ENCODE data around the gene RNU5B-1.

The RNU5B-1 gene

GRCh38 chr15:65328506-65329287 is 24.2 kb downstream of the RNU5B-1 start:
- DNase-seq (ENCODE audit: low read depth), result no peak

GRCh38 chr15:65329288-65329983 is 25.0 kb downstream of the RNU5B-1 start:
- DNase-seq (ENCODE audit: low read depth), result no peak

GRCh38 chr15:65329984-65330735 is 25.7 kb downstream of the RNU5B-1 start:
- DNase-seq (ENCODE audit: low read depth), result no peak

GRCh38 chr15:65330934-65331645 is 26.6 kb downstream of the RNU5B-1 start:
- DNase-seq (ENCODE audit: low read depth), result no peak

GRCh38 chr15:65331811-65332210 is 27.3 kb downstream of the RNU5B-1 start:
- no peak for DNase-seq (ENCODE audit: low read depth)

- no peak for DNase-seq (ENCODE audit: low read depth)
Measured at GRCh38 chr15:65332391-65333147, 28.1 kb downstream of the RNU5B-1 start.

GRCh38 chr15:65333148-65333820 is 28.8 kb downstream of the RNU5B-1 start:
- no peak for DNase-seq (ENCODE audit: low read depth)

- DNase-seq (ENCODE audit: low read depth), result no peak
Measured at GRCh38 chr15:65333856-65334255, 29.4 kb downstream of the RNU5B-1 start.

- DNase-seq (ENCODE audit: low read depth), result no peak
Measured at GRCh38 chr15:65334586-65335231, 30.2 kb downstream of the RNU5B-1 start.

GRCh38 chr15:65335278-65336055 is 31.0 kb downstream of the RNU5B-1 start:
- DNase-seq (ENCODE audit: low read depth), result no peak

GRCh38 chr15:65336493-65337435 is 32.3 kb downstream of the RNU5B-1 start:
- DNase-seq (ENCODE audit: low read depth), result no peak

- no peak for DNase-seq (ENCODE audit: low read depth)
Measured at GRCh38 chr15:65337436-65338070, 33.1 kb downstream of the RNU5B-1 start.

- no peak for DNase-seq (ENCODE audit: low read depth)
Measured at GRCh38 chr15:65338366-65338765, 33.9 kb downstream of the RNU5B-1 start.

GRCh38 chr15:65338823-65339222 is 34.3 kb downstream of the RNU5B-1 start:
- DNase-seq (ENCODE audit: low read depth), result no peak

GRCh38 chr15:65339416-65339815 is 34.9 kb downstream of the RNU5B-1 start:
- no peak for DNase-seq (ENCODE audit: low read depth)

GRCh38 chr15:65339920-65340319 is 35.4 kb downstream of the RNU5B-1 start:
- DNase-seq (ENCODE audit: low read depth), result no peak

- DNase-seq (ENCODE audit: low read depth), result no peak
Measured at GRCh38 chr15:65342493-65342892, 38.0 kb downstream of the RNU5B-1 start.
